CD4-positive, alpha-beta T cell (primary cell): ENCODE measurements around the gene CFAP300. TPM values are rescaled to one million over a fixed set of nuclear protein-coding genes. Genes with fewer than 3 reads are reported as not detected.

Experiments used
- ATAC-seq: fragments of 200-7000 bp; cut with Tn5 transposase; one replicate; pipeline ENCODE4 v1.10.0; 2022; ENCODE audit warnings: mild to moderate bottlenecking; ENCODE audit not compliant: poor library complexity
- CTCF ChIA-PET: fragments of 350-600 bp; sonication (Branson Sonifier 250); formaldehyde crosslinking; loops from one replicate; lab custom pipeline; 2021; ENCODE audit warnings: antibody characterized with exemption, inconsistent platforms; lab: Charles Lee
- POLR2A ChIA-PET: fragments of 350-600 bp; sonication (Branson Sonifier 250); formaldehyde crosslinking; loops from one replicate; lab custom pipeline; 2021; ENCODE audit warnings: antibody characterized with exemption, inconsistent platforms; lab: Charles Lee
- DNase-seq, 14 experiments: peaks; one replicate each; pipeline ENCODE4 v3.0.0-alpha.2; 2013 to 2020; ENCODE audit warnings: mixed read lengths in 2 of 14
- H3K27ac ChIP-seq, 2 donors: one replicate each; pipeline versions ENCODE4 v1.5.1 to v1.7.0; 2013; ENCODE audit warnings: low read length in 2 of 2, low read depth in 1 of 2, mild to moderate bottlenecking in 1 of 2
- H3K27me3 ChIP-seq, 2 experiments: 1 replicate in 1 of 2; 2 replicates in 1 of 2; pipeline versions ENCODE4 v1.6.1 to v1.7.0; 2013; ENCODE audit warnings: low read length in 2 of 2, control low read depth in 1 of 2, mild to moderate bottlenecking in 1 of 2, moderate library complexity in 1 of 2; ENCODE audit not compliant: insufficient read depth in 2 of 2, control insufficient read depth in 1 of 2
- H3K36me3 ChIP-seq: one replicate; pipeline ENCODE4 v1.6.1; 2013; ENCODE audit warnings: low read length, control low read depth; ENCODE audit not compliant: insufficient read depth
- H3K4me1 ChIP-seq: one replicate; pipeline ENCODE4 v1.6.1; 2013; ENCODE audit warnings: low read length, control low read depth; ENCODE audit not compliant: insufficient read depth
- H3K4me3 ChIP-seq: one replicate; pipeline ENCODE4 v1.5.1; 2013; ENCODE audit warnings: mild to moderate bottlenecking, low read length, moderate library complexity
- H3K9me3 ChIP-seq, 2 experiments: 1 replicate in 1 of 2; 2 replicates in 1 of 2; pipeline versions ENCODE4 v1.6.1 to v1.7.0; 2013; ENCODE audit warnings: low read length in 2 of 2, mild to moderate bottlenecking in 2 of 2, control low read depth in 1 of 2, moderate library complexity in 1 of 2; ENCODE audit not compliant: control insufficient read depth in 1 of 2, insufficient read depth in 1 of 2
- H3K27ac Mint-ChIP-seq: one replicate; pipeline ENCODE4 v1.8.0; 2020; ENCODE audit warnings: mixed read lengths
- H3K27me3 Mint-ChIP-seq: one replicate; pipeline ENCODE4 v1.8.0; 2021; ENCODE audit warnings: mixed read lengths
- H3K36me3 Mint-ChIP-seq: one replicate; pipeline ENCODE4 v1.8.0; 2021; ENCODE audit warnings: low read depth, mixed read lengths
- H3K4me1 Mint-ChIP-seq: one replicate; pipeline ENCODE4 v1.8.0; 2021; ENCODE audit warnings: low read depth, mixed read lengths
- H3K4me3 Mint-ChIP-seq: one replicate; pipeline ENCODE4 v1.8.0; 2020; ENCODE audit warnings: mild to moderate bottlenecking, mixed read lengths
- H3K9me3 Mint-ChIP-seq: one replicate; pipeline ENCODE4 v1.8.0; 2020; ENCODE audit warnings: mixed read lengths
- CTCF ChIP-seq: fragments of 200-600 bp; IDR thresholded peaks from one replicate; pipeline ENCODE4 v1.8.0; 2022; ENCODE audit warnings: antibody characterized with exemption, mild to moderate bottlenecking
- intact Hi-C, 2 experiments: fragments of 100-400 bp; cut with DNase I in 1 of 2; cut with micrococcal nuclease in 1 of 2; formaldehyde crosslinking; loops; one replicate each; pipeline versions ENCODE4 v1.15.1 to v1.9.0; 2023 to 2025; cut with DNase I, micrococcal nuclease
- total RNA-seq, 174 experiments: library from RNA in 2 of 174; stranded (reverse) in 2 of 174; gene quantifications; one replicate each; pipeline ENCODE4 v1.2.3 and lab custom pipeline; 2021 to 2026

CFAP300 gene
- total RNA-seq, 2 experiments from 2014 or later = not detected

- no peak for TF ChIP-seq CTCF
- ATAC-seq = no peak
- H3K36me3 Mint-ChIP-seq = no peaks in the 10 kb centered on the region
Measured at GRCh38 chr11:102010776-102011494, 36.3 kb upstream of the CFAP300 start.

GRCh38 chr11:102012946-102013345 lies 34.3 kb upstream of the CFAP300 start:
- POLR2A ChIA-PET = no interaction called here
- no peaks in the 10 kb centered on the region for H3K36me3 ChIP-seq
- DNase-seq = peak in 1 of 14 experiments; percentile 2
- Mint-ChIP-seq H3K4me3 (no peak overlapping the region), H3K4me1 (no peaks in the 10 kb centered on the region), H3K36me3 (no peaks in the 10 kb centered on the region), H3K9me3 (no peaks in the 10 kb centered on the region), H3K27me3 (peaks cover 22% of the 10 kb centered on the region), H3K27ac (no peak overlapping the region)
- no peaks in the 10 kb centered on the region for H3K9me3 ChIP-seq
- H3K27me3 ChIP-seq = peaks cover 0 to 4% of the 10 kb centered on the region in 2 experiments
- no peaks in the 10 kb centered on the region for H3K4me1 ChIP-seq
- CTCF ChIA-PET = no interaction called here
- peak; percentile 37 for ATAC-seq
- no peak overlapping the region for H3K27ac ChIP-seq
- H3K4me3 ChIP-seq = no peak overlapping the region
- intact Hi-C loops = no loop called here
- TF ChIP-seq CTCF = no peak

More at GRCh38 chr11:102010776-102011494, 36.3 kb upstream of the CFAP300 start:
- H3K9me3 Mint-ChIP-seq = no peaks in the 10 kb centered on the region
- H3K4me3 ChIP-seq = no peak overlapping the region
- no peaks in the 10 kb centered on the region for H3K9me3 ChIP-seq
- H3K4me3 Mint-ChIP-seq = no peak overlapping the region
- H3K4me1 ChIP-seq = no peaks in the 10 kb centered on the region
- H3K27me3 Mint-ChIP-seq = peaks cover 22% of the 10 kb centered on the region
- H3K4me1 Mint-ChIP-seq = no peaks in the 10 kb centered on the region
- H3K27ac ChIP-seq = no peak overlapping the region
- POLR2A ChIA-PET = no interaction called here
- CTCF ChIA-PET = no interaction called here
- no peaks in the 10 kb centered on the region for H3K36me3 ChIP-seq
- H3K27ac Mint-ChIP-seq = no peak overlapping the region
- H3K27me3 ChIP-seq = peaks cover 0 to 4% of the 10 kb centered on the region in 2 experiments
- DNase-seq = no peak
- intact Hi-C loops = no loop called here

GRCh38 chr11:102014756-102015155 lies 32.5 kb upstream of the CFAP300 start:
- TF ChIP-seq CTCF = no peak
- H3K9me3 ChIP-seq = no peaks in the 10 kb centered on the region
- H3K27ac ChIP-seq = no peak overlapping the region
- no peak overlapping the region for H3K27ac Mint-ChIP-seq
- no peaks in the 10 kb centered on the region for H3K36me3 Mint-ChIP-seq
- peaks cover 20% of the 10 kb centered on the region for H3K27me3 Mint-ChIP-seq
- no peak overlapping the region for H3K4me3 ChIP-seq
- no peaks in the 10 kb centered on the region for H3K9me3 Mint-ChIP-seq
- peaks cover 0 to 4% of the 10 kb centered on the region in 2 experiments for H3K27me3 ChIP-seq
- intact Hi-C loops = no loop called here
- no peak overlapping the region for H3K4me3 Mint-ChIP-seq
- CTCF ChIA-PET = no interaction called here
- no peak for ATAC-seq
- no peaks in the 10 kb centered on the region for H3K4me1 ChIP-seq
- DNase-seq = no peak
- POLR2A ChIA-PET = no interaction called here
- H3K4me1 Mint-ChIP-seq = no peaks in the 10 kb centered on the region
- no peaks in the 10 kb centered on the region for H3K36me3 ChIP-seq
